ENCODE measurements around the gene ALB.

ALB gene

GRCh38 chr4:73456177-73457022, 52.3 kb downstream of the ALB start:
- no peak for DNase-seq (ENCODE audit: low read depth in 1 of 2, low spot score in 1 of 2)
- H3K27me3 ChIP-seq (ENCODE audit: insufficient read depth, poor library complexity, severe bottlenecking), result no peaks in the 10 kb centered on the region
- H3K4me3 ChIP-seq (replicated peaks; ENCODE audit: insufficient read depth, low read length), result no peak overlapping the region
- no peak for TF ChIP-seq POLR2AphosphoS5 (IDR thresholded peaks at IDR 0.05; ENCODE audit: low read depth)
- no peak for TF ChIP-seq GABPA (IDR thresholded peaks at IDR 0.05; ENCODE audit: low read depth)
- no peak for TF ChIP-seq REST (IDR thresholded peaks at IDR 0.05; ENCODE audit: insufficient replicate concordance, low read depth)
- TF ChIP-seq CTCF (IDR thresholded peaks at IDR 0.05; ENCODE audit: insufficient read depth, low read length), result no peak
- TF ChIP-seq SPI1 (IDR thresholded peaks at IDR 0.05; ENCODE audit: borderline replicate concordance, low read depth), result no peak
- H3K27ac ChIP-seq (replicated peaks), result no peak overlapping the region

GRCh38 chr4:73458184-73459047, 54.3 kb downstream of the ALB start:
- TF ChIP-seq GABPA (IDR thresholded peaks at IDR 0.05; ENCODE audit: low read depth), result no peak
- TF ChIP-seq CTCF (IDR thresholded peaks at IDR 0.05; ENCODE audit: insufficient read depth, low read length), result no peak
- no peak for TF ChIP-seq POLR2AphosphoS5 (IDR thresholded peaks at IDR 0.05; ENCODE audit: low read depth)
- TF ChIP-seq REST (IDR thresholded peaks at IDR 0.05; ENCODE audit: insufficient replicate concordance, low read depth), result no peak
- no peak for TF ChIP-seq SPI1 (IDR thresholded peaks at IDR 0.05; ENCODE audit: borderline replicate concordance, low read depth)
- Histone ChIP-seq H3K27ac (replicated peaks) (no peak overlapping the region), H3K4me3 (replicated peaks; ENCODE audit: insufficient read depth, low read length) (no peak overlapping the region), H3K27me3 (ENCODE audit: insufficient read depth, poor library complexity, severe bottlenecking) (no peaks in the 10 kb centered on the region)
- DNase-seq (ENCODE audit: low read depth in 1 of 2, low spot score in 1 of 2), result no peak

- Histone ChIP-seq H3K4me3 (replicated peaks; ENCODE audit: insufficient read depth, low read length) (no peak overlapping the region), H3K27me3 (ENCODE audit: insufficient read depth, poor library complexity, severe bottlenecking) (no peaks in the 10 kb centered on the region), H3K27ac (replicated peaks) (no peak overlapping the region)
- no peak for DNase-seq (ENCODE audit: low read depth in 1 of 2, low spot score in 1 of 2)
- TF ChIP-seq SPI1 (IDR thresholded peaks at IDR 0.05; ENCODE audit: borderline replicate concordance, low read depth) (no peak), CTCF (IDR thresholded peaks at IDR 0.05; ENCODE audit: insufficient read depth, low read length) (no peak), POLR2AphosphoS5 (IDR thresholded peaks at IDR 0.05; ENCODE audit: low read depth) (no peak), GABPA (IDR thresholded peaks at IDR 0.05; ENCODE audit: low read depth) (no peak), REST (IDR thresholded peaks at IDR 0.05; ENCODE audit: insufficient replicate concordance, low read depth) (no peak)
Observed at GRCh38 chr4:73459048-73459421, 54.9 kb downstream of the ALB start.

All from HL-60 (cell line).